Astrocyte (in vitro differentiated cells and primary cell): ENCODE measurements around the gene DPH1. TPM values are rescaled to one million over a fixed set of nuclear protein-coding genes. Genes with fewer than 3 reads are reported as not detected.

Source experiments
- DNase-seq: peaks from one replicate; pipeline ENCODE4 v3.0.0-alpha.2; 2010; ENCODE audit warnings: low read depth
- FAIRE-seq: peaks from 2 replicates; lab custom pipeline; 2011; peaks lifted over from hg19 to GRCh38; lab: Jason Lieb, UNC
- H2AFZ ChIP-seq: 2 replicates; pipeline ENCODE4 v1.6.0; 2012; ENCODE audit warnings: low read depth, low read length, inconsistent platforms
- H3K27ac ChIP-seq: 2 replicates; pipeline ENCODE4 v1.5.1; 2011; ENCODE audit warnings: low read depth, low read length, inconsistent platforms
- H3K27me3 ChIP-seq: 2 replicates; pipeline ENCODE4 v1.6.0; 2011; ENCODE audit warnings: low read length, inconsistent platforms; ENCODE audit not compliant: insufficient read depth
- H3K36me3 ChIP-seq: 2 replicates; pipeline ENCODE4 v1.5.1; 2011; ENCODE audit warnings: low read length, inconsistent platforms; ENCODE audit not compliant: insufficient read depth
- H3K4me1 ChIP-seq: 2 replicates; pipeline ENCODE4 v1.5.1; 2011; ENCODE audit warnings: low read length, inconsistent platforms; ENCODE audit not compliant: insufficient read depth
- H3K4me2 ChIP-seq: 2 replicates; pipeline ENCODE4 v1.6.0; 2012; ENCODE audit warnings: low read length, inconsistent platforms
- H3K4me3 ChIP-seq: 2 replicates; pipeline ENCODE4 v1.5.1; 2011; ENCODE audit warnings: low read depth, mild to moderate bottlenecking, low read length, inconsistent platforms; ENCODE audit not compliant: insufficient read depth
- H3K79me2 ChIP-seq: 2 replicates; pipeline ENCODE4 v1.6.0; 2012; ENCODE audit warnings: mild to moderate bottlenecking, low read length, inconsistent platforms; ENCODE audit not compliant: insufficient read depth
- H3K9ac ChIP-seq: 2 replicates; pipeline ENCODE4 v1.6.0; 2012; ENCODE audit warnings: mild to moderate bottlenecking, low read length, inconsistent platforms
- H3K9me3 ChIP-seq: 2 replicates; pipeline ENCODE4 v1.5.1; 2012; ENCODE audit warnings: low read depth, mild to moderate bottlenecking, low read length, inconsistent platforms; ENCODE audit not compliant: insufficient read depth
- H4K20me1 ChIP-seq: 2 replicates; pipeline ENCODE4 v1.6.0; 2012; ENCODE audit warnings: low read length, inconsistent platforms; ENCODE audit not compliant: insufficient read depth
- H3K27ac Mint-ChIP-seq: one replicate; pipeline ENCODE4 v1.8.0; 2021; ENCODE audit warnings: mild to moderate bottlenecking, mixed read lengths; ENCODE audit not compliant: unreplicated experiment
- H3K27me3 Mint-ChIP-seq: one replicate; pipeline ENCODE4 v1.8.0; 2021; ENCODE audit warnings: low read depth, mixed read lengths; ENCODE audit not compliant: unreplicated experiment
- H3K36me3 Mint-ChIP-seq: one replicate; pipeline ENCODE4 v1.8.0; 2021; ENCODE audit warnings: low read depth, mixed read lengths; ENCODE audit not compliant: unreplicated experiment
- H3K4me1 Mint-ChIP-seq: one replicate; pipeline ENCODE4 v1.8.0; 2021; ENCODE audit warnings: low read depth, mixed read lengths; ENCODE audit not compliant: unreplicated experiment
- H3K4me3 Mint-ChIP-seq: one replicate; pipeline ENCODE4 v1.8.0; 2021; ENCODE audit warnings: mild to moderate bottlenecking, moderate library complexity, mixed read lengths; ENCODE audit not compliant: unreplicated experiment
- H3K9me3 Mint-ChIP-seq: one replicate; pipeline ENCODE4 v1.8.0; 2021; ENCODE audit warnings: mild to moderate bottlenecking, mixed read lengths; ENCODE audit not compliant: unreplicated experiment
- CTCF ChIP-seq: IDR thresholded peaks from 2 replicates; pipeline ENCODE4 v1.5.1; 2011; ENCODE audit warnings: low read depth, mild to moderate bottlenecking, inconsistent platforms, low read length, moderate library complexity; ENCODE audit not compliant: insufficient read depth
- EZH2 ChIP-seq: IDR thresholded peaks from 2 replicates; pipeline ENCODE4 v1.6.1; 2012; ENCODE audit warnings: mild to moderate bottlenecking, low read length, inconsistent platforms; ENCODE audit not compliant: insufficient read depth
- total RNA-seq: library from RNA; stranded (reverse); gene quantifications from 2 replicates; pipeline ENCODE4 v1.2.1, GENCODE V29; 2021

DPH1 gene
- total RNA-seq, 1 donor from 2014 or later, result 25.8 TPM

- H3K4me3 ChIP-seq, result no peak overlapping the region
- H3K4me2 ChIP-seq, result no peak overlapping the region
- FAIRE-seq, result no peak
- Mint-ChIP-seq H3K4me1 (no peaks in the 10 kb centered on the region), H3K36me3 (peaks cover 2% of the 10 kb centered on the region), H3K27me3 (peaks cover 72% of the 10 kb centered on the region), H3K9me3 (peaks cover 6% of the 10 kb centered on the region), H3K4me3 (no peak overlapping the region), H3K27ac (no peak overlapping the region)
- no peaks in the 10 kb centered on the region for H4K20me1 ChIP-seq
- H3K4me1 ChIP-seq, result no peaks in the 10 kb centered on the region
- H2AFZ ChIP-seq, result no peak overlapping the region
- no peaks in the 10 kb centered on the region for H3K9me3 ChIP-seq
- no peak overlapping the region for H3K9ac ChIP-seq
- H3K27me3 ChIP-seq, result peaks cover 45% of the 10 kb centered on the region
- no peaks in the 10 kb centered on the region for H3K36me3 ChIP-seq
- no peak for TF ChIP-seq EZH2
- TF ChIP-seq CTCF, result no peak
- H3K27ac ChIP-seq, result no peak overlapping the region
- no peaks in the 10 kb centered on the region for H3K79me2 ChIP-seq
- no peak for DNase-seq
These were observed 12.5 kb upstream of the DPH1 start for GRCh38 chr17:2017274-2017941.

GRCh38 chr17:2018716-2019510, 11.0 kb upstream of the DPH1 start:
- peaks cover 77% of the 10 kb centered on the region for H3K27me3 Mint-ChIP-seq

More at GRCh38 chr17:2018716-2019510, 11.0 kb upstream of the DPH1 start:
- Histone ChIP-seq H3K27ac (no peak overlapping the region), H3K4me1 (no peaks in the 10 kb centered on the region), H3K9me3 (no peaks in the 10 kb centered on the region), H3K79me2 (no peaks in the 10 kb centered on the region), H3K4me3 (no peak overlapping the region), H3K4me2 (no peak overlapping the region), H4K20me1 (no peaks in the 10 kb centered on the region), H2AFZ (no peak overlapping the region), H3K9ac (no peak overlapping the region), H3K27me3 (peaks cover 55% of the 10 kb centered on the region), H3K36me3 (no peaks in the 10 kb centered on the region)
- H3K9me3 Mint-ChIP-seq, result no peaks in the 10 kb centered on the region
- FAIRE-seq (no peak), DNase-seq (no peak)
- no peak overlapping the region for H3K4me3 Mint-ChIP-seq
- no peaks in the 10 kb centered on the region for H3K4me1 Mint-ChIP-seq
- no peaks in the 10 kb centered on the region for H3K36me3 Mint-ChIP-seq
- no peak overlapping the region for H3K27ac Mint-ChIP-seq
- no peak for TF ChIP-seq CTCF
- no peak for TF ChIP-seq EZH2
